IMR-90 (cell line): Measurements from ENCODE around the gene MAN2A1. TPM values are rescaled to one million over a fixed set of nuclear protein-coding genes. Genes with fewer than 3 reads are reported as not detected.

Experiments used
- ATAC-seq: fragments of 200-7000 bp; cut with Tn5 transposase; 2 replicates; pipeline ENCODE4 v1.9.1; 2020; ENCODE audit warnings: low read depth, mild to moderate bottlenecking, moderate library complexity
- BruUV-seq: library from RNA; stranded (reverse); fragments of 400-500 nt; replicated peaks from 2 replicates; lab custom pipeline; 2021; lab: Mats Ljungman, UMichigan
- CTCF ChIA-PET: fragments of 300-600 bp; formaldehyde crosslinking; extraction: SDS; loops from one replicate; lab custom pipeline; 2021; ENCODE audit warnings: antibody characterized with exemption; lab: Yijun Ruan, JAX
- POLR2A ChIA-PET: fragments of 300-600 bp; sonication (Branson Sonifier 250); formaldehyde crosslinking; loops from one replicate; lab custom pipeline; 2022; ENCODE audit warnings: antibody characterized with exemption; ENCODE audit not compliant: unreplicated experiment; lab: Charles Lee
- DNase-seq: peaks from one replicate; pipeline ENCODE4 v3.0.0; 2013
- H2AFZ ChIP-seq: replicated peaks from 2 replicates; pipeline ENCODE3; 2013; ENCODE audit warnings: low read length, mild to moderate bottlenecking; ENCODE audit not compliant: poor library complexity
- H2AK5ac ChIP-seq: 2 replicates; pipeline ENCODE4 v1.6.1; 2013; ENCODE audit warnings: low read depth, low read length, inconsistent platforms
- H2AK9ac ChIP-seq: replicated peaks from 2 replicates; pipeline ENCODE3; 2013; ENCODE audit warnings: mild to moderate bottlenecking, low read depth, low read length, moderate library complexity; ENCODE audit not compliant: poor library complexity
- H2BK120ac ChIP-seq: 2 replicates; pipeline ENCODE4 v1.6.1; 2013; ENCODE audit warnings: low read depth, low read length, inconsistent platforms
- H2BK15ac ChIP-seq: 3 replicates; pipeline ENCODE4 v1.6.1; 2013; ENCODE audit warnings: low read depth, low read length, inconsistent platforms
- H2BK20ac ChIP-seq: 2 replicates; pipeline ENCODE4 v1.6.1; 2013; ENCODE audit warnings: low read depth, mild to moderate bottlenecking, inconsistent platforms, low read length, moderate library complexity
- H2BK5ac ChIP-seq: 2 replicates; pipeline ENCODE4 v1.6.1; 2013; ENCODE audit warnings: mild to moderate bottlenecking, low read depth, low read length, inconsistent platforms; ENCODE audit not compliant: poor library complexity, severe bottlenecking
- H3K14ac ChIP-seq: replicated peaks from 2 replicates; pipeline ENCODE4 v1.6.1; 2013; ENCODE audit warnings: low read depth, low read length, inconsistent platforms
- H3K18ac ChIP-seq: 2 replicates; pipeline ENCODE4 v1.6.1; 2013; ENCODE audit warnings: low read depth, low read length, control low read depth
- H3K23ac ChIP-seq: 2 replicates; pipeline ENCODE4 v1.6.1; 2013; ENCODE audit warnings: low read depth, low read length, inconsistent platforms
- H3K27ac ChIP-seq: 2 replicates; pipeline ENCODE4 v1.5.1; 2013; ENCODE audit warnings: mild to moderate bottlenecking, control low read depth, low read length; ENCODE audit not compliant: insufficient read depth
- H3K27me3 ChIP-seq: 2 replicates; pipeline ENCODE4 v1.6.1; 2013; ENCODE audit warnings: low read length; ENCODE audit not compliant: control insufficient read depth, insufficient read depth
- H3K36me3 ChIP-seq: 2 replicates; pipeline ENCODE4 v1.6.1; 2013; ENCODE audit warnings: low read length, mixed read lengths; ENCODE audit not compliant: control insufficient read depth, insufficient read depth
- H3K4ac ChIP-seq: 2 replicates; pipeline ENCODE4 v1.6.1; 2013; ENCODE audit warnings: low read depth, low read length, inconsistent platforms
- H3K4me1 ChIP-seq: 2 replicates; pipeline ENCODE4 v1.6.1; 2013; ENCODE audit warnings: low read length, mixed read lengths; ENCODE audit not compliant: control insufficient read depth, insufficient read depth
- H3K4me2 ChIP-seq: 2 replicates; pipeline ENCODE4 v1.6.1; 2013; ENCODE audit warnings: low read depth, mild to moderate bottlenecking, control low read depth, low read length, moderate library complexity
- H3K4me3 ChIP-seq: 2 replicates; pipeline ENCODE4 v1.5.1; 2013; ENCODE audit warnings: low read depth, mild to moderate bottlenecking, control low read depth, low read length, moderate library complexity; ENCODE audit not compliant: insufficient read depth
- H3K56ac ChIP-seq: 2 replicates; pipeline ENCODE4 v1.6.1; 2013; ENCODE audit warnings: low read length, inconsistent platforms; ENCODE audit not compliant: insufficient read depth; ENCODE audit errors: extremely low read depth
- H3K79me1 ChIP-seq, 2 experiments: 2 replicates each; pipeline ENCODE4 v1.6.1; 2013; ENCODE audit warnings: low read length in 2 of 2, inconsistent platforms in 1 of 2, low read depth in 1 of 2
- H3K9ac ChIP-seq: 2 replicates; pipeline ENCODE4 v1.6.1; 2013; ENCODE audit warnings: low read depth, low read length, control low read depth
- H3K9me1 ChIP-seq: 2 replicates; pipeline ENCODE4 v1.6.1; 2013; ENCODE audit warnings: low read length, inconsistent platforms; ENCODE audit not compliant: insufficient read depth
- H3K9me3 ChIP-seq: 2 replicates; pipeline ENCODE4 v1.6.1; 2013; ENCODE audit warnings: low read length; ENCODE audit not compliant: control insufficient read depth, insufficient read depth
- H4K20me1 ChIP-seq: 2 replicates; pipeline ENCODE4 v1.6.1; 2013; ENCODE audit warnings: low read length, inconsistent platforms; ENCODE audit not compliant: insufficient read depth
- H4K5ac ChIP-seq: 2 replicates; pipeline ENCODE4 v1.6.1; 2013; ENCODE audit warnings: mild to moderate bottlenecking, low read depth, low read length, control low read depth
- H4K8ac ChIP-seq, 2 experiments: 2 replicates each; pipeline ENCODE4 v1.6.1; 2013; ENCODE audit warnings: low read depth in 2 of 2, low read length in 2 of 2, control low read depth in 1 of 2, inconsistent platforms in 1 of 2
- H4K91ac ChIP-seq: 2 replicates; pipeline ENCODE4 v1.6.1; 2013; ENCODE audit warnings: low read depth, low read length, inconsistent platforms; ENCODE audit not compliant: insufficient read depth
- BHLHE40 ChIP-seq: fragments of 150-350 bp; IDR thresholded peaks from 2 replicates; pipeline ENCODE4 v1.6.1; 2016; ENCODE audit warnings: mild to moderate bottlenecking, low read depth, low read length
- CEBPB ChIP-seq: IDR thresholded peaks from 2 replicates; pipeline ENCODE4 v1.6.1; 2012; ENCODE audit warnings: low read depth, low read length, improper control_type of control experiment
- CTCF ChIP-seq: conservative IDR thresholded peaks from 2 replicates; pipeline ENCODE4 v1.5.1; 2012; ENCODE audit warnings: mild to moderate bottlenecking, low read depth, low read length, improper control_type of control experiment
- ELK1 ChIP-seq: fragments of 150-350 bp; IDR thresholded peaks from 2 replicates; pipeline ENCODE4 v1.6.1; 2016; ENCODE audit warnings: low read depth, mild to moderate bottlenecking, low read length, moderate library complexity, borderline replicate concordance
- FOS ChIP-seq: fragments of 150-350 bp; IDR thresholded peaks from 2 replicates; pipeline ENCODE4 v1.6.1; 2016; ENCODE audit warnings: low read depth, low read length
- MAFK ChIP-seq: IDR thresholded peaks from 2 replicates; pipeline ENCODE4 v1.6.1; 2012; ENCODE audit warnings: low read depth, low read length, improper control_type of control experiment
- MAZ ChIP-seq: IDR thresholded peaks from 2 replicates; pipeline ENCODE4 v1.6.1; 2012; ENCODE audit warnings: low read depth, mild to moderate bottlenecking, low read length, improper control_type of control experiment, moderate library complexity, borderline replicate concordance
- MXI1 ChIP-seq: IDR thresholded peaks from 2 replicates; pipeline ENCODE4 v1.6.1; 2012; ENCODE audit warnings: low read depth, mild to moderate bottlenecking, low read length, moderate library complexity, borderline replicate concordance
- NFE2L2 ChIP-seq: fragments of 150-350 bp; IDR thresholded peaks from 2 replicates; pipeline ENCODE4 v1.6.1; 2016; ENCODE audit warnings: low read depth, mild to moderate bottlenecking, low read length
- POLR2A ChIP-seq: IDR thresholded peaks from 2 replicates; pipeline ENCODE4 v1.6.1; 2012; ENCODE audit warnings: mild to moderate bottlenecking, low read depth, low read length
- RAD21 ChIP-seq: IDR thresholded peaks from 2 replicates; pipeline ENCODE4 v1.6.1; 2012; ENCODE audit warnings: low read length, improper control_type of control experiment
- RCOR1 ChIP-seq: IDR thresholded peaks from 2 replicates; pipeline ENCODE4 v1.6.1; 2012; ENCODE audit warnings: mild to moderate bottlenecking, low read length, improper control_type of control experiment; ENCODE audit not compliant: insufficient replicate concordance
- SMC3 ChIP-seq: fragments of 150-350 bp; IDR thresholded peaks from 2 replicates; pipeline ENCODE4 v1.6.1; 2016; ENCODE audit warnings: low read depth, mild to moderate bottlenecking, antibody characterized with exemption, low read length, moderate library complexity
- USF2 ChIP-seq: fragments of 150-350 bp; IDR thresholded peaks from 2 replicates; pipeline ENCODE4 v1.6.1; 2017; ENCODE audit warnings: mild to moderate bottlenecking, antibody characterized with exemption, low read length, low read depth
- WGBS, 2 experiments: methylation state at CpG; one replicate each; pipeline versions ENCODE4 v1.1.5 to v1.1.7; 2013; ENCODE audit warnings: missing lambda C conversion rate in 2 of 2; ENCODE audit not compliant: insufficient read length in 1 of 2; ENCODE audit errors: extremely low coverage in 2 of 2; 5-methylcytosine and 5-hydroxymethylcytosine counted together
- dilution Hi-C: fragments of 300-500 bp; cut with HindIII; formaldehyde crosslinking; loops from one replicate; pipeline ENCODE4 v1.14.3; 2018; ENCODE audit warnings: low sequenced_read_pairs; ENCODE audit not compliant: unreplicated experiment
- in situ Hi-C: fragments of 300-500 bp; cut with MboI; formaldehyde crosslinking; loops from 3 replicates; pipeline ENCODE4 v1.14.3; 2019; ENCODE audit warnings: low sequenced_read_pairs, inconsistent platforms, mixed read lengths
- intact Hi-C: fragments of 100-400 bp; cut with micrococcal nuclease; formaldehyde crosslinking; loops from 2 replicates; pipeline ENCODE4 v1.10.0; 2022
- polyA plus RNA-seq, 3 experiments: library from polyadenylated mRNA; depleted of rRNA; stranded (reverse); fragments of >200 nt; gene quantifications; 2 replicates each; pipeline ENCODE4 v1.2.3, GENCODE V29; 2012; ENCODE audit warnings: low replicate concordance in 1 of 3
- total RNA-seq: library from RNA; depleted of rRNA; stranded (reverse); fragments of >200 nt; gene quantifications from 2 replicates; pipeline ENCODE4 v1.2.3, GENCODE V29; 2012

MAN2A1 gene
- total and polyA plus RNA-seq, 2 of the 4 experiments (the other 2 are of a cell fraction): 16.4 to 29.6 TPM

- Histone ChIP-seq H2BK15ac (no peak overlapping the region), H2AFZ (peak overlapping the region; percentile 96), H3K9me3 (peaks cover 6% of the 10 kb centered on the region; the same call in 1 of the 2 replicates), H3K4me1 (peaks cover 18% of the 10 kb centered on the region), H4K8ac (0 out of 4 replicates have a peak overlapping the region, but pooled peaks of 1 of the 2 experiments have one; percentile 16), H2AK9ac (peak overlapping the region; percentile 90), H2BK120ac (no peak overlapping the region; the same call in 1 of the 2 replicates), H3K18ac (no peak overlapping the region), H3K14ac (peak overlapping the region; percentile 47), H2AK5ac (no peak overlapping the region), H4K5ac (no peak overlapping the region), H3K4me3 (peak overlapping the region; percentile 81), H2BK5ac (peak overlapping the region; percentile 76), H2BK20ac (no peak overlapping the region), H4K91ac (no peak overlapping the region), H3K23ac (peak overlapping the region; percentile 48), H3K27me3 (no peaks in the 10 kb centered on the region), H4K20me1 (peaks cover 23% of the 10 kb centered on the region), H3K79me1 (peaks cover 7 to 38% of the 10 kb centered on the region in 2 experiments; a peak in 2 of 4 replicates), H3K36me3 (no peaks in the 10 kb centered on the region), H3K27ac (peak overlapping the region; percentile 80), H3K9me1 (peaks cover 5% of the 10 kb centered on the region), H3K4me2 (peak overlapping the region; percentile 85), H3K56ac (peak overlapping the region; percentile 49; the same call in 1 of the 2 replicates), H3K4ac (peak overlapping the region; percentile 29; the same call in 1 of the 2 replicates), H3K9ac (peak overlapping the region; percentile 85)
- dilution Hi-C loops (no loop called here), in situ Hi-C loops (loop anchor here (25.0 kb wide), 1 partner anchor 921 kb away; no protein-coding TSS in a partner anchor), intact Hi-C loops (loop anchor here (1.0 to 5.0 kb wide), 5 partner anchors 52 to 936 kb away; no protein-coding TSS in a partner anchor)
- TSS peak; percentile 31 for BruUV-seq
- DNase-seq (peak; percentile 83), ATAC-seq (peak; percentile 35)
- no CpG with 5 or more reads among the region's 26 CpGs for WGBS, 2 experiments
- CTCF ChIA-PET: interaction anchor here (0.6 to 1.1 kb wide), 7 partner anchors 11 to 961 kb away, joined by 3 to 4 read pairs (median 3); no protein-coding TSS in a partner anchor
- POLR2A ChIA-PET: interaction anchor here (0.7 kb wide), 1 partner anchor 46 kb away, joined by 4 read pairs; no protein-coding TSS in a partner anchor
- TF ChIP-seq CTCF (peak; percentile 84), POLR2A (no peak), MXI1 (peak; percentile 63; the same call in 1 of the 2 replicates), MAFK (no peak), ELK1 (no peak), CEBPB (no peak), RAD21 (peak; percentile 77), SMC3 (peak; percentile 44; the same call in 1 of the 2 replicates), NFE2L2 (no peak), RCOR1 (no peak), USF2 (no peak), BHLHE40 (no peak), MAZ (no peak), FOS (no peak)
Observed at GRCh38 chr5:109690975-109691574, 1.3 kb downstream of the MAN2A1 start.
